ENCODE data around the gene OXSR1.

DNA sequence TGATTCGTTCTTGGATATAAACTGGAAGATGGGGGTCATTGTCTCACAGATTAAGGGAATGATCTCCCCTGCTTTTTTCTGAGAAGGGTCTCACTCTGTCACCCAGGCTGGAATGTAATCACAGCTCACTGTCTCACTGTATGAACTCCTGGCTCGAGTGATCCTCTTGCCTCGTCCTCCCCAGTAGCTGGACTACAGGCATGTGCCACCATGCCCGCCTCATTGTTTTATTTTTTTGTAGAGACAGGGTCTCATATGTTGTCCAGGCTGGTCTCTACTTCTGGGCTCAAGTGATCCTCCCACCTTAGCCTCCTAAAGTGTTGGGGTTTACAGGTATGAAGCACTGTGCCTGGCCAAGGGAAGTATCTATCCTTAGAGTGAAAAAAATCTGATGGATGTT, 5.4 kb downstream of the OXSR1 start:
- TF ChIP-seq, protein P1, sequence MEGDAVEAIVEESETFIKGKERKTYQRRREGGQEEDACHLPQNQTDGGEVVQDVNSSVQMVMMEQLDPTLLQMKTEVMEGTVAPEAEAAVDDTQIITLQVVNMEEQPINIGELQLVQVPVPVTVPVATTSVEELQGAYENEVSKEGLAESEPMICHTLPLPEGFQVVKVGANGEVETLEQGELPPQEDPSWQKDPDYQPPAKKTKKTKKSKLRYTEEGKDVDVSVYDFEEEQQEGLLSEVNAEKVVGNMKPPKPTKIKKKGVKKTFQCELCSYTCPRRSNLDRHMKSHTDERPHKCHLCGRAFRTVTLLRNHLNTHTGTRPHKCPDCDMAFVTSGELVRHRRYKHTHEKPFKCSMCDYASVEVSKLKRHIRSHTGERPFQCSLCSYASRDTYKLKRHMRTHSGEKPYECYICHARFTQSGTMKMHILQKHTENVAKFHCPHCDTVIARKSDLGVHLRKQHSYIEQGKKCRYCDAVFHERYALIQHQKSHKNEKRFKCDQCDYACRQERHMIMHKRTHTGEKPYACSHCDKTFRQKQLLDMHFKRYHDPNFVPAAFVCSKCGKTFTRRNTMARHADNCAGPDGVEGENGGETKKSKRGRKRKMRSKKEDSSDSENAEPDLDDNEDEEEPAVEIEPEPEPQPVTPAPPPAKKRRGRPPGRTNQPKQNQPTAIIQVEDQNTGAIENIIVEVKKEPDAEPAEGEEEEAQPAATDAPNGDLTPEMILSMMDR (IDR thresholded peaks at IDR 0.05) = no peak
- TF ChIP-seq ZFX (IDR thresholded peaks at IDR 0.05; ENCODE audit: borderline replicate concordance) = no peak

All from 22Rv1 (cell line).